GM10266 (cell line): ENCODE measurements around the gene LRRC10B.

Experiments
- DNase-seq: peaks from one replicate; pipeline ENCODE4 v3.0.0; 2012; ENCODE audit errors: extremely low spot score
- CTCF ChIP-seq: IDR thresholded peaks from 2 replicates; pipeline ENCODE4 v1.5.1; 2012; ENCODE audit warnings: mild to moderate bottlenecking, low read depth; ENCODE audit not compliant: control insufficient read depth, insufficient read depth; ENCODE audit errors: missing control alignments

The LRRC10B gene

GRCh38 chr11:61480261-61480993 is 28.1 kb upstream of the LRRC10B start:
- no peak for DNase-seq
- TF ChIP-seq CTCF: no peak

GRCh38 chr11:61480994-61481335 is 27.6 kb upstream of the LRRC10B start:
- DNase-seq: no peak
- no peak for TF ChIP-seq CTCF

GRCh38 chr11:61481806-61482205 is 26.7 kb upstream of the LRRC10B start:
- no peak for DNase-seq
- TF ChIP-seq CTCF: no peak

- peak; percentile 61 for TF ChIP-seq CTCF
- DNase-seq: no peak
These were observed 26.0 kb upstream of the LRRC10B start for GRCh38 chr11:61482513-61482912.

GRCh38 chr11:61484541-61484940 is 24.0 kb upstream of the LRRC10B start:
- no peak for TF ChIP-seq CTCF
- DNase-seq: no peak

GRCh38 chr11:61485080-61485479 is 23.5 kb upstream of the LRRC10B start:
- no peak for DNase-seq
- no peak for TF ChIP-seq CTCF

GRCh38 chr11:61486011-61486620 is 22.4 kb upstream of the LRRC10B start:
- DNase-seq: no peak
- no peak for TF ChIP-seq CTCF
